Neural cell (in vitro differentiated cells): ENCODE data around the gene HOXC10. TPM values are rescaled to one million over a fixed set of nuclear protein-coding genes. Genes with fewer than 3 reads are reported as not detected.

ENCODE experiments used
- H2AFZ ChIP-seq: fragments of 200-600, 300-800 bp; sonication (generic), shearing (Covaris generic); 2 replicates; pipeline ENCODE4 v1.6.0; 2014; ENCODE audit warnings: low read depth, mild to moderate bottlenecking, antibody characterized with exemption, low read length, moderate library complexity
- H3F3A ChIP-seq: fragments of 200-600 bp; shearing (Covaris generic); 2 replicates; pipeline ENCODE4 v1.6.1; 2016; ENCODE audit warnings: mild to moderate bottlenecking, moderate library complexity, mixed read lengths, antibody characterized with exemption, low read length; ENCODE audit not compliant: insufficient read depth, poor library complexity, severe bottlenecking
- H3K27ac ChIP-seq: fragments of 200-600, 300-800 bp; sonication (generic), shearing (Covaris generic); 2 replicates; pipeline ENCODE4 v1.5.1; 2014; ENCODE audit warnings: mild to moderate bottlenecking, low read length, moderate library complexity
- H3K27me3 ChIP-seq: fragments of 300-800, 200-600 bp; sonication (generic), shearing (Covaris generic); 2 replicates; pipeline ENCODE4 v1.6.0; 2014; ENCODE audit warnings: mild to moderate bottlenecking, low read depth, low read length, moderate library complexity; ENCODE audit not compliant: insufficient read depth
- H3K36me3 ChIP-seq: fragments of 300-800, 200-600 bp; sonication (generic), shearing (Covaris generic); 2 replicates; pipeline ENCODE4 v1.5.1; 2014; ENCODE audit warnings: mild to moderate bottlenecking, antibody characterized with exemption, low read length, moderate library complexity; ENCODE audit not compliant: insufficient read depth
- H3K4me2 ChIP-seq: fragments of 300-800, 200-600 bp; sonication (generic), shearing (Covaris generic); 2 replicates; pipeline ENCODE4 v1.6.0; 2014; ENCODE audit warnings: mild to moderate bottlenecking, low read length
- H3K4me3 ChIP-seq: fragments of 300-800, 200-600 bp; sonication (generic), shearing (Covaris generic); 2 replicates; pipeline ENCODE4 v1.5.1; 2014; ENCODE audit warnings: mild to moderate bottlenecking, low read length, moderate library complexity
- H3K79me2 ChIP-seq: fragments of 200-600 bp; shearing (Covaris generic); replicated peaks from 2 replicates; pipeline ENCODE4 v1.6.0; 2014; ENCODE audit warnings: mild to moderate bottlenecking, low read length, moderate library complexity; ENCODE audit not compliant: insufficient read depth
- H3K9ac ChIP-seq: fragments of 300-800, 200-600 bp; sonication (generic), shearing (Covaris generic); 2 replicates; pipeline ENCODE4 v1.6.1; 2016; ENCODE audit warnings: mild to moderate bottlenecking, low read length, mixed read lengths
- H3K9me2 ChIP-seq: fragments of 200-600 bp; shearing (Covaris generic); 2 replicates; pipeline ENCODE4 v1.6.1; 2016; ENCODE audit warnings: mild to moderate bottlenecking, low read length, mixed read lengths; ENCODE audit not compliant: insufficient read depth
- H3K9me3 ChIP-seq: fragments of 200-600, 300-800 bp; sonication (generic), shearing (Covaris generic); 2 replicates; pipeline ENCODE4 v1.6.1; 2016; ENCODE audit warnings: mild to moderate bottlenecking, mixed run types, low read length, moderate library complexity, mixed read lengths
- H4K20me1 ChIP-seq: fragments of 200-600 bp; shearing (Covaris generic); 2 replicates; pipeline ENCODE4 v1.6.1; 2016; ENCODE audit warnings: mild to moderate bottlenecking, mixed run types; ENCODE audit not compliant: insufficient read depth
- CTCF ChIP-seq: fragments of 450-650 bp; IDR thresholded peaks from 2 replicates; pipeline ENCODE4 v1.5.1; 2014; ENCODE audit warnings: antibody characterized with exemption, mild to moderate bottlenecking, moderate library complexity; ENCODE audit not compliant: poor library complexity, severe bottlenecking
- EP300 ChIP-seq: fragments of 450-650 bp; conservative IDR thresholded peaks from 2 replicates; pipeline ENCODE4 v1.6.1; 2014; ENCODE audit warnings: antibody characterized with exemption, mild to moderate bottlenecking, moderate library complexity; ENCODE audit not compliant: poor library complexity, severe bottlenecking
- EZH2 ChIP-seq: fragments of 200-600, 300-800 bp; shearing (Covaris generic), sonication (generic); IDR thresholded peaks from 2 replicates; pipeline ENCODE4 v1.6.1; 2014; ENCODE audit warnings: antibody characterized with exemption, low read length, borderline replicate concordance, mild to moderate bottlenecking; ENCODE audit not compliant: insufficient read depth, poor library complexity, severe bottlenecking
- MXI1 ChIP-seq: fragments of 450-650 bp; conservative IDR thresholded peaks from 2 replicates; pipeline ENCODE4 v1.6.1; 2014; ENCODE audit warnings: antibody characterized with exemption, mild to moderate bottlenecking; ENCODE audit not compliant: poor library complexity, severe bottlenecking
- POLR2AphosphoS5 ChIP-seq: IDR thresholded peaks from 2 replicates; pipeline ENCODE4 v1.6.1; 2012
- RAD21 ChIP-seq: fragments of 450-650 bp; conservative IDR thresholded peaks from 2 replicates; pipeline ENCODE4 v1.6.1; 2014; ENCODE audit warnings: antibody characterized with exemption, mild to moderate bottlenecking, moderate library complexity
- REST ChIP-seq: IDR thresholded peaks from 2 replicates; pipeline ENCODE4 v1.6.1; 2012; ENCODE audit warnings: borderline replicate concordance
- SMC3 ChIP-seq: fragments of 450-650 bp; conservative IDR thresholded peaks from 2 replicates; pipeline ENCODE4 v1.6.1; 2014; ENCODE audit warnings: antibody characterized with exemption, mild to moderate bottlenecking, moderate library complexity; ENCODE audit not compliant: poor library complexity
- TAF1 ChIP-seq: IDR thresholded peaks from 2 replicates; pipeline ENCODE4 v1.6.1; 2012; ENCODE audit warnings: low read depth
- polyA plus RNA-seq: library from polyadenylated mRNA; depleted of rRNA; stranded (reverse); fragments of >200 nt; gene quantifications from 2 replicates; pipeline ENCODE4 v1.2.3, GENCODE V29; 2014

The HOXC10 gene
- polyA plus RNA-seq, 1 donor from 2014 or later = not detected

GRCh38 chr12:54026640-54027441 is 41.9 kb downstream of the HOXC10 start:
- Histone ChIP-seq H3K79me2 (no peaks in the 10 kb centered on the region), H3K27me3 (peaks cover 99% of the 10 kb centered on the region), H3K9me2 (no peaks in the 10 kb centered on the region), H3K9ac (no peak overlapping the region), H2AFZ (no peak overlapping the region), H3K36me3 (no peaks in the 10 kb centered on the region), H4K20me1 (no peaks in the 10 kb centered on the region), H3K9me3 (no peaks in the 10 kb centered on the region), H3K4me3 (no peak overlapping the region), H3K27ac (no peak overlapping the region), H3K4me2 (no peak overlapping the region), H3F3A (no peaks in the 10 kb centered on the region)
- TF ChIP-seq CTCF = no peak
- no peak for TF ChIP-seq SMC3
- no peak for TF ChIP-seq EZH2
- no peak for TF ChIP-seq REST
- no peak for TF ChIP-seq POLR2AphosphoS5

GRCh38 chr12:54027442-54027786 is 42.5 kb downstream of the HOXC10 start:
- TF ChIP-seq RAD21 = no peak
- no peak for TF ChIP-seq SMC3
- no peak for TF ChIP-seq TAF1
- TF ChIP-seq EZH2 = no peak
- TF ChIP-seq REST = no peak
- TF ChIP-seq EP300 = no peak
- TF ChIP-seq POLR2AphosphoS5 = no peak
- TF ChIP-seq MXI1 = no peak
- no peak for TF ChIP-seq CTCF
- Histone ChIP-seq H3K9me3 (no peaks in the 10 kb centered on the region), H3K36me3 (no peaks in the 10 kb centered on the region), H3K79me2 (no peaks in the 10 kb centered on the region), H3K27me3 (peaks cover 99% of the 10 kb centered on the region), H3F3A (no peaks in the 10 kb centered on the region), H3K27ac (no peak overlapping the region), H4K20me1 (no peaks in the 10 kb centered on the region), H3K4me3 (no peak overlapping the region), H3K4me2 (no peak overlapping the region), H2AFZ (no peak overlapping the region), H3K9ac (no peak overlapping the region), H3K9me2 (no peaks in the 10 kb centered on the region)
